ENCODE measurements around the gene DTYMK. TPM values are rescaled to one million over a fixed set of nuclear protein-coding genes. Genes with fewer than 3 reads are reported as not detected.

DTYMK gene
- total and polyA plus RNA-seq, 2 of the 8 experiments (the other 6 are each of a cell fraction or from before 2014, with no cell fraction given), result 58.3 to 69.9 TPM

DNA sequence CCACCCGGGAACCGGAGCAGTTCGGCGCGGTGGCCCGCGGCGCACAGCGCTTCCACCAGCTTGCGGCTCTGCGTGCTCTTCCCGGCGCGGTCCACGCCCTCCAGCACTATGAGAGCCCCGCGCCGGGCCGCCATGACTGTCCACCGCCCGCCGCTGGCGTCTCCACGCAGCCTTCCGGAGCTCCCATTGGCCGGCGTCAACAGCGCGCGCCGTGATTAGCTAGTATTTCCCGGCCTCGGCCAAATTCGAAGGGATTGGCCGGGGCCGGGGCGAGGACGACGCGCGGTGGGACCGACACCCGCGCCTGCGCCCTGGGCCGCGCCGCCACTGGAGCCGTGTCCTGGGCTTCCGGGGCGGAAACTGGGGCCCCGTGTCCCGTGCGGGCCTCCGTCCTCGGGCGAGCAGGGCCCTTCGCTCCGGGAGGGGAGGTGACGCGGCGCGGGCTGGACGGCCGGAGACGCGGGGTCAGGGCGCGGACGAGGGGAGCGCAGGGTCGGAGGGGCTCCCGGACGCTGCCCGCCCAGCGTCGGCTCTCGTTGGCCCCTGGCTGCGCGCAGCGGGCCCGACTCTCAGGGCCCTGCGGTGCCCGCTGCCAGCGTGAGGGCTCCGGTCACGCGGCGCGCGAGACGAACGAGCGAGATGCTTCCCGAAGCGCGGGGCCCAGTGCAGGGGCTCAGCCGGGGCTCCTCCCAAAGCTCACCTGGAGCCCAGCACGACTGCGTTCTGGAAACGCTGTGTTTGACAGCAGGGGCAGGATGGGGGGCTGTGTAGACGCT is at the start of gene DTYMK (continued):
- TF ChIP-seq CHD2 (IDR thresholded peaks at IDR 0.05; ENCODE audit: low read length) (peak; percentile 47; the same call in 1 of the 2 replicates), ASH2L (IDR thresholded peaks at IDR 0.05; ENCODE audit: low read length) (peak; percentile 76), JUN (IDR thresholded peaks at IDR 0.05; ENCODE audit: low read depth, low read length) (no peak), NRF1 (IDR thresholded peaks at IDR 0.05; ENCODE audit: low read depth, low read length) (peak; percentile 73), SP4 (IDR thresholded peaks at IDR 0.05; ENCODE audit: low read length) (no peak), KDM4A (IDR thresholded peaks at IDR 0.05; ENCODE audit: low read depth, low read length, severe bottlenecking) (peak; percentile 60), BRCA1 (IDR thresholded peaks at IDR 0.05; ENCODE audit: low read depth, low read length) (no peak), ATF3 (IDR thresholded peaks at IDR 0.05; ENCODE audit: insufficient read depth, low read depth, low read length) (peak; percentile 46; the same call in 1 of the 2 replicates), YY1 (IDR thresholded peaks at IDR 0.05; ENCODE audit: low read depth, low read length) (peak; percentile 95), KDM1A (IDR thresholded peaks at IDR 0.05; ENCODE audit: borderline replicate concordance, low read length) (no peak), CBX8 (IDR thresholded peaks at IDR 0.05; ENCODE audit: borderline replicate concordance, low read depth, low read length) (no peak), MAX (IDR thresholded peaks at IDR 0.05) (peak; percentile 72; the same call in 1 of the 2 replicates), EGR1 (IDR thresholded peaks at IDR 0.05; ENCODE audit: borderline replicate concordance, low read depth, low read length) (no peak), SRF (IDR thresholded peaks at IDR 0.05; ENCODE audit: low read depth, low read length) (peak; percentile 49), RXRA (IDR thresholded peaks at IDR 0.05; ENCODE audit: insufficient read depth, low read depth, low read length) (no peak), NANOG (IDR thresholded peaks at IDR 0.05; ENCODE audit: insufficient read depth, low read depth, low read length, poor library complexity, severe bottlenecking) (no peak), RFX5 (IDR thresholded peaks at IDR 0.05; ENCODE audit: borderline replicate concordance, low read depth, low read length) (no peak), TEAD4 (IDR thresholded peaks at IDR 0.05; ENCODE audit: low read depth, low read length) (no peak), SIN3A (conservative IDR thresholded peaks at IDR 0.05 in 1 of 2, IDR thresholded peaks at IDR 0.05 in 1 of 2; ENCODE audit: low read depth in 1 of 2, low read length in 2 of 2) (peak; percentile 86 to 94; a peak in 3 of 4 replicates), TBP (IDR thresholded peaks at IDR 0.05; ENCODE audit: low read depth, low read length) (peak; percentile 70), CREB1 (IDR thresholded peaks at IDR 0.05) (peak; percentile 95), EZH2 (IDR thresholded peaks at IDR 0.05; ENCODE audit: low read depth, low read length, severe bottlenecking) (no peak), E2F6 (IDR thresholded peaks at IDR 0.05) (peak; percentile 87), JUND (IDR thresholded peaks at IDR 0.05; ENCODE audit: low read length) (no peak)
